Activated CD4-positive, alpha-beta T cell treated with anti-CD3 and anti-CD28 coated beads, Interleukin-2, Interleukin-6, amounts not matched to agents 100 ng/mL and 50 ng/mL, durations not matched to agents 16 hours and 8 hours (primary cell): ENCODE measurements around the gene P3H3.
A peak's percentile ranks its signal among the peaks of the same experiment; 100 is the strongest.

Source experiments
- DNase-seq: peaks from one replicate; pipeline ENCODE4 v3.0.0-alpha.2; 2020

The P3H3 gene, protein sequence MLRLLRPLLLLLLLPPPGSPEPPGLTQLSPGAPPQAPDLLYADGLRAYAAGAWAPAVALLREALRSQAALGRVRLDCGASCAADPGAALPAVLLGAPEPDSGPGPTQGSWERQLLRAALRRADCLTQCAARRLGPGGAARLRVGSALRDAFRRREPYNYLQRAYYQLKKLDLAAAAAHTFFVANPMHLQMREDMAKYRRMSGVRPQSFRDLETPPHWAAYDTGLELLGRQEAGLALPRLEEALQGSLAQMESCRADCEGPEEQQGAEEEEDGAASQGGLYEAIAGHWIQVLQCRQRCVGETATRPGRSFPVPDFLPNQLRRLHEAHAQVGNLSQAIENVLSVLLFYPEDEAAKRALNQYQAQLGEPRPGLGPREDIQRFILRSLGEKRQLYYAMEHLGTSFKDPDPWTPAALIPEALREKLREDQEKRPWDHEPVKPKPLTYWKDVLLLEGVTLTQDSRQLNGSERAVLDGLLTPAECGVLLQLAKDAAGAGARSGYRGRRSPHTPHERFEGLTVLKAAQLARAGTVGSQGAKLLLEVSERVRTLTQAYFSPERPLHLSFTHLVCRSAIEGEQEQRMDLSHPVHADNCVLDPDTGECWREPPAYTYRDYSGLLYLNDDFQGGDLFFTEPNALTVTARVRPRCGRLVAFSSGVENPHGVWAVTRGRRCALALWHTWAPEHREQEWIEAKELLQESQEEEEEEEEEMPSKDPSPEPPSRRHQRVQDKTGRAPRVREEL

DNA sequence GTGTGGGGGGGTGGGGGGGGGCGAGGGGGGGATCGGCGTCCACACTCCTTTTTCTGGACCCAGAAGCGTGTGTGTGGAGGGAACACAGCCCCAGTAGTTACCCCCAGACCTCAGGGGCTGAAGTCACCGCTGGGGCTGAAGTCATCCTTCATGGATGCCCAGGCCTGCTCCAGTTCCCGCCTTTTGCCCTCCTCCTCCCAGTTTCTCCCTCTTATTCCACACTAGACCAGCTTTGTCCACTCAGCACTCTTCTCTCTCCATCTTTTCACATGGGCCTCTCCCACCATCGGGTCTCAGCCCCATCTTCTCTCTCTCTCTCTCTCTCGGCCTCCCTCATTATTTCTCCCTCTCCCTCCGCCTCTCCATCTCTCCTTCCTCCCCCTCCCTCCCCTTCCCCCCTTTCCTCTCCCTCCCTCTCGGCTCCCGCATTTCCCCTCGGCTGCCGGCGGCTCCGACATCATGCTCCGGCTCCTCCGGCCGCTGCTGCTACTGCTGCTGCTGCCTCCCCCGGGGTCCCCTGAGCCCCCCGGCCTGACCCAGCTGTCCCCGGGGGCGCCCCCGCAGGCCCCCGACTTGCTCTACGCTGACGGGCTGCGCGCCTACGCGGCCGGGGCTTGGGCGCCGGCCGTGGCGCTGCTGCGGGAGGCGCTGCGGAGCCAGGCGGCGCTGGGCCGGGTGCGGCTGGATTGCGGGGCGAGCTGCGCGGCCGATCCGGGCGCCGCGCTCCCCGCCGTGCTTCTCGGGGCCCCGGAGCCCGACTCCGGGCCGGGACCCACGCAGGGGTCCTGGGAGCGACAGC is at the start of gene P3H3:
P3H3 (plus strand) TSS at position 426 of the 799 bp plus-strand sequence; CDS start at position 460, 34 bp downstream.
- no peak for DNase-seq

GRCh38 chr12:6778574-6779550 is 49.3 kb upstream of the P3H3 start:
- peak; percentile 94 for DNase-seq

DNA sequence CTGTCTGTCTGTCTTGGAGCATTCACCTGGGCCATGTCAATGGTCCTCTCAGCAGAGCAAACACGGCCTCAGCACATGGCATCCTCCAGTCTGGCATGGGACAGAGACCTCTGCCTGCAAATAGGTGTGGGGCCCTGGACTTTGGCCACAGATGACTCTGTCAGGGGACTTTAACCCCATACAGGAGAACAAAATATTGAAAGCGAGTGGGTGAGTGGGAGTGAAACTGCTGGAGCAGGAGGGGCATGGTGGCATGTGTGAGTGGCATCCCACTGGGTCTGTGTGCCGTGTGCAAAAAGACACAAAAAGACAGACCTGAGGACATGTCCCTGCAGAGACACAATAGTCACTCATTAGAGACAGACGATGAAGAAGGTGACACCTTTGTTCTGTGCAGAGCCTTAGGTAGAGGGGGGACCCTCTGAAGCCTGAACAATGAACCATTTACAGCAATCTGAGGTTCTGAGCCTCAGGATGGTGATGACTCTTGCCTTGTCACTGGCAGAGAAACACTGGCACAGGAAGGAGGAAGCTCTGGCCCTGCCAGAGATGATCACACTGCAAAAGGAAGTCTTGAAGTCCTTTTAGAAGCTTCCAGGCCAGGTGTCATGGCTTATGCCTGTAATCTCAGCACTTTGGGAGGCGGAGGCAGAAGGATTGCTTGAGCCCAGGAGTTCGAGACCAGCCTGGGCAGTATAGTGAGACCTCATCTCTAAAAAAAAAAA is 48.3 kb upstream of the P3H3 start:
- DNase-seq = peak; percentile 43

- peak; percentile 60 for DNase-seq
These were observed 47.6 kb upstream of the P3H3 start for GRCh38 chr12:6780573-6780972.

DNA sequence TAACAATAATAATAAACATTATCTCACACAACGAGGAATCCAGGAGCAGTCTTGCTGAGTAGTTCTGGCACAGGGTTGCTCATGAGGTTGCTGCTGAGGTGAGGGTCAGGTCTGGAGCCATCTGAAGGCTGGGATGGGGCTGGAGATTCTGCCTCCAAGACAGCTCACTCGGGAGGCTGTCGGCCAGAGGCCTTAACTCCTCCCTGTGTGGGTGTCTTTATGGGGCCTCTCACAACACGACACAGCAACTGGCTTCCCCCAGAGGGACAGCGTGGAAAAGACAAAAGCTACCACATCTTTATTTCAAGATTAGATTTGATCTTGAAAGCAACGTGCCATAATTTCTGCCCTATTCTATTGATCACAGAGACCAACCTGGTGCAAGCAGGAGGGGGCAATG is 46.1 kb upstream of the P3H3 start:
- DNase-seq = no peak

DNA sequence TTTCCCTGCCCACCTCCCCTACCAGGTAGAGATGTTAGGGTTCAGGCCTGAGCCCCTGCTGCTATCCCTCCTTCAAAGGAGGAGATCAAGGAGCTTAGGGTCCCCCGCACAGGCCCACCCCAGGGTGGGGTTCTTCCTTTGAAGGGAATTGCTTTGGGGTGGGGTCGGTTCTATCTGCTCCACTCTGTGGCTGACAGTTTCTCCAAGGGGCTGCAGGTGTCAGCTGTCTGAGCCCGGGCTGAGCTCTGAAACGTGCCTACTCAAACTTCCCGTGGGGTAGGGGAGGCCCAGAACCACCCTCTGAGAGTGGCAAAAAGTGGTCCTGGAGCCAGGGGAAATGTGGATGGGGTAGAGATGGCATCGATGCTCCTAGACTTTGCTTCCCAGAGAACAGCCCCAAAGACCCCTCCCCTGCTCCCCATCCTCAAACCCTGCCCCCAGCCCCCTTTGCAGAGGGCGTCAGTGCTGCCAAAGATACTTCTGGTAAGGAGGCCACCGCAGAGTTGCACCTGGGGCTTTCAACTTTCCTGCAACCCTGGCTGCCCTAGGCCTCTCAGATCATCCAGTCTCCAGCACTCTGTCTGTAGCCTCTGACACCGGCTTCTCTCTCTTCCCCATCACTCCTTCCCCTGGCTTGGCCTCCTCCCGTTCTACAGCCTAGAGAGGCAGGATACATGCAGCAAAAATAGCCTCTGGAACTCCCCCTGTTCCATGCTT is 45.2 kb upstream of the P3H3 start:
- no peak for DNase-seq

- DNase-seq = no peak
These were observed 44.4 kb upstream of the P3H3 start for GRCh38 chr12:6783828-6784227.

- DNase-seq = no peak
These were observed 43.9 kb upstream of the P3H3 start for GRCh38 chr12:6784296-6784695.

GRCh38 chr12:6784761-6785160 is 43.4 kb upstream of the P3H3 start:
- DNase-seq = no peak

- no peak for DNase-seq
These were observed 41.7 kb upstream of the P3H3 start for GRCh38 chr12:6786416-6787094.

DNA sequence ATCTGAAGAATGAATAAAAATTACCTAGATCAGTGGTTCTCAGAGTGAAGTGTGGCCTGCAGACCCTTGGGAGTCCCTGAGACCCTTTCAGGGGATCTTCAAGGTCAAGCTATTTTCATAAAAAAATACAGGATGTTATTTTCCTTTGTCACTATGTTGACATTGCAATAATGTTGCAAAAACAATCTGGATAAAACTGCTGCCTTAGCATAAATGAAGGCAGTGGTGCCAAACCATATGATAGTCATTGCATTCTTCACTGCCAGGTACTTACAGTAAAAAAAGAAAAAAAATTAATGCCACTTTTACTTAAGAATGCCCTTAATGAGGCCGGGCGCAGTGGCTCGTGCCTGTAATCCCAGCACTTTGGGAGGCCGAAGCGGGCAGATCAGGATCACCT is 40.9 kb upstream of the P3H3 start:
- no peak for DNase-seq

DNA sequence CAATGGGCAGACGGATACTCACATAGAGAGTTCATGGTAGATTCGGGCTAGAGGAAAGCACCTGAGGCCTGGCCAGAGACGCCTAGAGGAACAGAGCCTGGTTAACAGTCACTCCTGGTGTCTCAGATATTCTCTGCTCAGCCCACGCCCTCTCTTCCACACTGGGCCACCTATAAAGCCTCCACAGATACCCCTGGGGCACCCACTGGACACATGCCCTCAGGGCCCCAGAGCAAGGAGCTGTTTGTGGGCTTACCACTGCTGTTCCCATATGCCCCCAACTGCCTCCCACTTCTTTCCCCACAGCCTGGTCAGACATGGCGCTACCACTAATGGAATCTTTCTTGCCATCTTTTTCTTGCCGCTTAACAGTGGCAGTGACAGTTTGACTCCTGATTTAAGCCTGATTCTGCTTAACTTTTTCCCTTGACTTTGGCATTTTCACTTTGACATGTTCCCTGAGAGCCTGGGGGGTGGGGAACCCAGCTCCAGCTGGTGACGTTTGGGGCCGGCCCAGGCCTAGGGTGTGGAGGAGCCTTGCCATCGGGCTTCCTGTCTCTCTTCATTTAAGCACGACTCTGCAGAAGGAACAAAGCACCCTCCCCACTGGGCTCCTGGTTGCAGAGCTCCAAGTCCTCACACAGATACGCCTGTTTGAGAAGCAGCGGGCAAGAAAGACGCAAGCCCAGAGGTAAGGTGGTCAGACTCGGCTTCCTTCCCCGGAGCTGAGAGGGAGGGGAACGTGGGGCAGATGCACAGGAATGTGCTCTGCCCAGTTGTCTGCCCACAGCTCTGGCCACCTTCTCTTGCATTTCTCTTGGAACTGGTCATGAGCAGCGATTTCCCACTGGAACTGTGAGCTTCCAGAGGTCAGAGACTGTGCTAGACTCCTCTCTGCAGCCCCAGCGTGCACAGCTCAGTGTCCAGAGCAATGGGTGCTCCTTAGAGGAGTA is 39.0 kb upstream of the P3H3 start, which contains the start of gene CD4:
CD4 (plus strand) TSS at position 557 of the 953 bp plus-strand sequence. CDS start 10,611 bp downstream, outside the sequence.
- peak; percentile 94 for DNase-seq

GRCh38 chr12:6790496-6791150 is 37.6 kb upstream of the P3H3 start:
- peak; percentile 74 for DNase-seq

GRCh38 chr12:6791931-6792520 is 36.2 kb upstream of the P3H3 start:
- peak; percentile 36 for DNase-seq

GRCh38 chr12:6792522-6793201 is 35.5 kb upstream of the P3H3 start:
- peak; percentile 62 for DNase-seq

GRCh38 chr12:6795088-6795487 is 33.1 kb upstream of the P3H3 start:
- DNase-seq = no peak

GRCh38 chr12:6796576-6796975 is 31.6 kb upstream of the P3H3 start:
- DNase-seq = no peak
